SKM-1 (cell line): ENCODE results near the gene TNRC18.
"Not testable (repeated sequence)": the region's sequence is repeated elsewhere in the genome, so short reads cannot be mapped to it uniquely, and the experiment has no call there.

ENCODE experiments used
- DNase-seq: peaks from one replicate; lab custom pipeline; 2025; ENCODE audit not compliant: unreplicated experiment; lab: John Stamatoyannopoulos, UW

Gene TNRC18

GRCh38 chr7:5350600-5351385, 72.8 kb downstream of the TNRC18 start:
- DNase-seq, result no peak

- no peak for DNase-seq
Observed at GRCh38 chr7:5350174-5350463, 73.5 kb downstream of the TNRC18 start.

GRCh38 chr7:5349437-5350173, 74.0 kb downstream of the TNRC18 start:
- DNase-seq, result no peak

GRCh38 chr7:5349005-5349380, 74.6 kb downstream of the TNRC18 start:
- DNase-seq, result no peak

GRCh38 chr7:5348134-5349004, 75.3 kb downstream of the TNRC18 start:
- no peak for DNase-seq

- no peak for DNase-seq
Observed at GRCh38 chr7:5345671-5346070, 78.0 kb downstream of the TNRC18 start.

GRCh38 chr7:5345171-5345570, 78.5 kb downstream of the TNRC18 start:
- DNase-seq, result no peak

- no peak for DNase-seq
Observed at GRCh38 chr7:5344342-5344741, 79.3 kb downstream of the TNRC18 start.

GRCh38 chr7:5343884-5344283, 79.8 kb downstream of the TNRC18 start:
- DNase-seq, result no peak

- no peak for DNase-seq
Observed at GRCh38 chr7:5342631-5343030, 81.0 kb downstream of the TNRC18 start.

GRCh38 chr7:5339955-5340354, 83.7 kb downstream of the TNRC18 start:
- DNase-seq, result no peak

GRCh38 chr7:5337047-5337446, 86.6 kb downstream of the TNRC18 start:
- DNase-seq, result no peak

GRCh38 chr7:5334671-5335070, 89.0 kb downstream of the TNRC18 start:
- no peak for DNase-seq

GRCh38 chr7:5333121-5334045, 90.3 kb downstream of the TNRC18 start:
- DNase-seq, result no peak

GRCh38 chr7:5332579-5332978, 91.1 kb downstream of the TNRC18 start:
- DNase-seq, result no peak

- DNase-seq, result no peak
Observed at GRCh38 chr7:5330288-5330687, 93.3 kb downstream of the TNRC18 start.

GRCh38 chr7:5324961-5325360, 98.7 kb downstream of the TNRC18 start:
- no peak for DNase-seq

- not testable (repeated sequence) for DNase-seq
Observed at GRCh38 chr7:5323800-5324781, 99.5 kb downstream of the TNRC18 start.

GRCh38 chr7:5322621-5323410, 100.8 kb downstream of the TNRC18 start:
- DNase-seq, result no peak
